ENCODE results near the gene ARMC7.

Gene ARMC7

DNA sequence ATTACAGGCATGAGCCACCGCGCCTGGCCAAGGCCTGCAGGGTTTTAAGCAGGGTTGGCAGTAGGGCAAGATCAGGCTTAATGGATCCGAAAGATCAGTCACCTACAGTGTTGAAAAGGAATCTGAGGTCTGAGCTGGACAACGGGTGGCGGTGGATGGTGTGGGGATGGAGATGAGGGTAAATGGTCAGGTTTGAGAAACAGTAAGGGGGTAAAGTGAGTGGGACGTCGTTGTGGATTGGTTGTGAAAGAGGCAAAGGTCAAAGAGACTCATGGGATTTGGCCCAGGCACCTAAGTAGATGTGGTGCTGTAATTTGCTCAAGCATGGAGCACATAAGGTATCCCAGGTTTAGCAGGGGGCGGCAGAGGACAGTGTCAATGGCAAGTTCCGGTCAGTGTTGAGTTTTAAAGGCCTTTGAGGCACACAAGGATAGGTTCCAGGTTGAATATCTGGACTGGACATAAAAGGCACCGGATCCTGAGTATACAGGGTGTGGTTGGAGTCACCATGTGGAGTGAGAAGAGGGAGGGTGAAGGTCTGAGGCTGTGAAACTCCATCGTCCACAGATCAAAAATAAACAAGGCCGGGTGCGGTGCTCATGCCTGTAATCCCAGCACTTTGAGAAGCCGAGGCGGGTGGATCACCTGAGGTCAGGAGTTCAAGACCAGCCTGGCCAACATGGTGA is 23.1 kb upstream of the ARMC7 start:
- TF ChIP-seq, protein P1, sequence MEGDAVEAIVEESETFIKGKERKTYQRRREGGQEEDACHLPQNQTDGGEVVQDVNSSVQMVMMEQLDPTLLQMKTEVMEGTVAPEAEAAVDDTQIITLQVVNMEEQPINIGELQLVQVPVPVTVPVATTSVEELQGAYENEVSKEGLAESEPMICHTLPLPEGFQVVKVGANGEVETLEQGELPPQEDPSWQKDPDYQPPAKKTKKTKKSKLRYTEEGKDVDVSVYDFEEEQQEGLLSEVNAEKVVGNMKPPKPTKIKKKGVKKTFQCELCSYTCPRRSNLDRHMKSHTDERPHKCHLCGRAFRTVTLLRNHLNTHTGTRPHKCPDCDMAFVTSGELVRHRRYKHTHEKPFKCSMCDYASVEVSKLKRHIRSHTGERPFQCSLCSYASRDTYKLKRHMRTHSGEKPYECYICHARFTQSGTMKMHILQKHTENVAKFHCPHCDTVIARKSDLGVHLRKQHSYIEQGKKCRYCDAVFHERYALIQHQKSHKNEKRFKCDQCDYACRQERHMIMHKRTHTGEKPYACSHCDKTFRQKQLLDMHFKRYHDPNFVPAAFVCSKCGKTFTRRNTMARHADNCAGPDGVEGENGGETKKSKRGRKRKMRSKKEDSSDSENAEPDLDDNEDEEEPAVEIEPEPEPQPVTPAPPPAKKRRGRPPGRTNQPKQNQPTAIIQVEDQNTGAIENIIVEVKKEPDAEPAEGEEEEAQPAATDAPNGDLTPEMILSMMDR (conservative IDR thresholded peaks at IDR 0.05; ENCODE audit: control insufficient read depth, insufficient read depth, low read depth, low read length), result no peak
- DNase-seq (ENCODE audit: low read depth), result no peak
- H3K4me3 ChIP-seq (ENCODE audit: control insufficient read depth, low read depth, low read length), result no peak overlapping the region

DNA sequence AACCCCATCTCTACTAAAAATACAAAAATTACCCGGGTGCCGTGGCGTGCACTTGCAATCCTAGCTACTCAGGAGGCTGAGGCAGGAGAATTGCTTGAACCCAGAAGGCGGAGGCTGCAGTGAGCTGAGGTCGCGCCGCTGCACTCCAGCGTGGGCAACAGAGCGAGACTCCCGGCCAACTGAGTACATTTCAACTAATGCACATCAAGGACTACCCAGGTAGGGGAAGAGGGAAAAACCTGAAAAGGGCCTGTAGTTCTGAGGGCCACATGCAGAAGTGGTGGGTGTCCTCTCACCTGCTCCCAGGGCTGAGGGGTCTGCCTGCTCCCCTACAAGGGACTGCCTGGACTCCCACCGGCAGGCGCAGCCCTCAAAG is 22.6 kb upstream of the ARMC7 start:
- H3K4me3 ChIP-seq (ENCODE audit: control insufficient read depth, low read depth, low read length), result peak overlapping the region; percentile 46
- no peak for DNase-seq (ENCODE audit: low read depth)
- TF ChIP-seq, protein P1 (conservative IDR thresholded peaks at IDR 0.05; ENCODE audit: control insufficient read depth, insufficient read depth, low read depth, low read length), result no peak

DNA sequence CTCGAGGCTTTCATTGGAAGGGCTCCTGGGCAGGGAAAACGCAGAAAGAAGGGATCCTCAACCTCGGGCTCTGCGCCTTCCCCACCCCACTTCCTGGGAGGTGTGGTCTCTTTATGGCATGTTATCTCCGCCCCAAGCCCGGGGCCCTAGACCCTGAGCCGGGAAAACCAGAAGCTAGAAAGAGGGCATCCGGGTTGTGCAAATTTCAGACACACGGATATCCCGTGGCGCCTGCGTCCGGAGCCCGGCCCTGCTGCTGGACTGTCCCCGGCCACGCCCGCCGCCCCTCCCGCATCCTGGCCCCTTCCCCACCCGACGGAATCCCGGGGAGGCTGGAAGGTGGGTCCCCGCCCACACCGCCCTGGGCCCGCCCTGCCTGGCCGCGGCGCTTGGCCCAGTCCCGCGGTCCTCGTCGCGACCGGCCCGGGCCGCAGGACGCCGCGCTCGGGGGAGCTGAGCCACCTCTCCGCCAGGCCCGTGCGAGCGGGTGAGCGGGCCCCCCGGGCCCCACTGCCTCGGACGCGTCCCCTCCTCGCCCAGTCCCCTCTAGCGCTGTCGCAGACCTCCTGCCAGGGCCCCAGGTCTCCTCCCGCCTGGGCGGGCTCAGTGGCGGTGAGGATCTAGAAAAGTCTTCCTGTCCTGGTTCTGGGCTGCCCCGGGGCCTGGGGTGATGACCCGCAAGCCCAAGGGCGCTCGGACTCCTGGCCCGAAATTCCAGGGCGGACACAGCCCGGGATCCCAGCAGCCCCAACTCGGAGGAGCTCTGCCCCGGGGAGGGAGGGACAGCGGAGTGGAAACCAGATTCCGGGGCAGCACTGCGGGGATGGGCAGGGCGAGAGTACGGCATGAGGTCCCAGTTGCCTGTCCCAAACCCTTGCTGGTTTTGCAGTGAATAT is 22.0 kb upstream of the ARMC7 start, which contains the start of gene SLC16A5:
TSS of gene SLC16A5 (plus strand) at position 397 of the 896 bp plus-strand sequence. CDS start 5,683 bp downstream, outside the sequence.
- peak; percentile 65 for DNase-seq (ENCODE audit: low read depth)
- TF ChIP-seq, protein P1 (conservative IDR thresholded peaks at IDR 0.05; ENCODE audit: control insufficient read depth, insufficient read depth, low read depth, low read length), result no peak
- H3K4me3 ChIP-seq (ENCODE audit: control insufficient read depth, low read depth, low read length), result peak within 1 kb of the TSS; percentile 46

DNA sequence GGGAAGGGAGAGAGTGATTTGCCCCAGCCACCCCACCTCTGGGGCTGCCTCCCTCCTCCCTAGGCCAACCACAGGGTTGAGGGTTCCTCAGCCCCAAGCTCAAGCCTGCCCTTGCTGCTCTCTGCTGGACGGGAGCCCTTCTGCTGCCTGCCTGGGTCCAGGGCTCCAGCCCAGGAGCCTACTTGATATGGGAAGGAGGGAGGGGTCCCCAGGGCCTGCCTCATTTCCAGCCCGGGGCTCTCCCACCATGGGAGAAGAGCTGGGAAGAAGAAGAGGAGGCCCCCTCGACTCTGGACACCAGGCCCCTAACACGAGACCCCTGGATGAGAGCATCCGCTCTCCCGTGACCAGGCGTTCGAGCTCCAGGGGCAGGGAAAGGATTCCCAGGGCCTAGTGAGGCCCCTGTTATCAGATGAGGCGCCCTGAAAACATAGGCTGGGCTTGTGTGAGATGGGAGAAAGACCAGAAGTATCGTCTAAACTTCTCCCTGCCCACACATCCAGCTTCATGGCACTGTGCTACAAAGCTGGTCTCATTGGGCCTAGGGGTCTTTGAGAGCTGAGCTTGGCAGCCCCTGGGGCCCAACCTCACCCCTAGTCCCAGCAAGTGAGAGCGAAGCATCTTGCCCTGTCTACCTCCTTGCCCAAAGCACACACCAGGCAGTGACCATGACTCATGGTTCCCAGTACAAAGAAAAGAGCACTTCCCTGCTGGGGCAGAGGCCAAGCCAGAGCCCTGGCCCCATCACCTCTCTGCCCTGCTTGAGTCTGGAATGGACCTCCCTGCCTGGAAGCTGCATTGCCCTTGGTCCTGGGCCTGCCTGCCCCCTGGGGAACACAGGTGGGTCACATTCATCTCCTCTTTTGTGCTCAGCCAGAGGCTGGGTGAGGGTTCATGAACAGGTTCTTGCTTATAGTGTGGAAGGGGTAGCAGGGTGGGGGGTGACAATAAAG is 21.0 kb upstream of the ARMC7 start:
- TF ChIP-seq, protein P1 (conservative IDR thresholded peaks at IDR 0.05; ENCODE audit: control insufficient read depth, insufficient read depth, low read depth, low read length), result no peak
- DNase-seq (ENCODE audit: low read depth), result peak; percentile 60
- peak overlapping the region; percentile 46 for H3K4me3 ChIP-seq (ENCODE audit: control insufficient read depth, low read depth, low read length)

DNA sequence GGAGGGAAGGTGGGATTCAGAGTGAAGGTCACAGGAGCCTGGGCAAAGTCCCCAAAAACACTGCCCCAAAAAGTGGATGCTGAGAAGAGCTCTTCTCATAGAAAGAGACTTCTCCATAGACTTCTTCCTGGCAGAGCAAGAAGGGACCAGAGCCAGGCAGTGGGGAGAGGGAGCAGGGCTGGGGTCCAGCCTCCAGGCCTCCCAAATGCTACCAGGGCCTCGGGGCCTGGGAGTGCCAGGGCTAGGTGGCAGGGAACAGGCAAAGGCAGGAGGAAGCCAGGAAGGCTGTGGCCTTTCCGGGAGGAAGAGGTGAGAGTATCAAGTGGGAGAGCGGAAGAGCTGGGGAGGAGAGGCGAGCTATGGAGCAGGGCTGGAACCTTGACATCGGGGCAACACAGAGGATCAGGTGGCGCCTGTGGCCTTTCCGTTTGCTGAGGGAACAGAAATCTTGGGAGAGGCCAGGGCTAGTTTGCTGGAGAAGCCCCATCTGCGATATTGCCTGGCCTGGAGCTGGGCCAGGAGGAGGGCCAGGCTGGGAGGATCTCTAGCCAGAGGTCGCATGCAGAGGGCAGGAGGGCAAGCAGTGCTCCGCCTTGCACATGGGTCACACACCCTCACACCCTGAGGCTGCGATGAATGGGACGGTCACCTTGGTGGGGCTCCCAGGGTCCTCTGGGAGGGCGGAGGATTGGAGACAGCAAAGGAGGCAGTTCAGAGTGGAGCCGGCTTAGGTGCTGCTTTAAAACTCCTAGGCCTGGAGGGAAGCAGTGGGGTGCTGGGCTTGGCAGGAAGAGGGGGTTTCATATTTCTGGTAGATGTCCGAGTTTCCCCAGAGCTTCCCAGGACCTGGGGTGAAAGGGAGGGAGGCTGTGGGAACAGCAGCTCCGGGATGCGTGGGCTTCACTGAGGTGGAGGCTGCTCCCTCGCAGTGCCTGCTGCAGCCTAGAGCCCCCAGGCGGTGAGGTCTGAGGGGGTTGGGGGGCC is 18.6 kb upstream of the ARMC7 start:
- DNase-seq (ENCODE audit: low read depth), result no peak
- TF ChIP-seq, protein P1 (conservative IDR thresholded peaks at IDR 0.05; ENCODE audit: control insufficient read depth, insufficient read depth, low read depth, low read length), result no peak

More for the DNA sequence above, 18.6 kb upstream of the ARMC7 start:
- no peak overlapping the region for H3K4me3 ChIP-seq (ENCODE audit: control insufficient read depth, low read depth, low read length)

Data from fibroblast of mammary gland (primary cell).